ENCODE measurements around the gene OSBPL6. TPM values are rescaled to one million over a fixed set of nuclear protein-coding genes. Genes with fewer than 3 reads are reported as not detected.

Gene OSBPL6
- total and polyA plus RNA-seq, 2 donors (not counting 1 experiment from before 2014, with no cell fraction given) = 0.06 TPM; not detected in 1

DNA sequence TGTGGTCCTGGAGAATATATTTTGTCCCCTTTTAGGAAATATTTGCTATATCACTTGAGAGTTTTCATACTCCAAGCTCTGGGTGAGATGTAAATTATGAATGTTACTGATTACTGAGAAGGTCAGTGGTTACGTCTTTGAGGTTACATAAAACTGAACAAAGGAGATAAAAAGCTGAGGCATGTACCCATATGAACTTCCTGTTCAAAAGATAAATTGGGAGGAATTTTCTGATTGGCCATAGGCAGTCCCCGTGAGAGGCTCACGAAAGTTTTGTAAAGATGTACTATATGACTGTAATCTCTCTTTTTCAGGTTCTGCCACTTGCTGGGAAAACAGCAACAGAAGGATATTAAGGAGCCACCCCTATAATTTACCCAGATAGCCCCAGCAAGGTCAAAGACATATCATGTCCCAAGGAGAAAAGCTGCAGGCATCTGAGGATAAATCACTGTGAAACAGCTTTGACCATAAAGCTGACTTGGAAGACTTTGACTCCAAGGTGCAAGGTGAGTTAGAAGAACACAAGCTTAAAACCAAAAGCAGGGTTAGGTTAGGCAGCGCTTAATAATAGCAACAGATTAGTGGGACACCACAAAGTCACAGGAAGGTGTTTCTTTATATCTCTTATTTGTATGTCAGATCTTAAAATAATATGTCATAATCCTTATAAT, 90.4 kb downstream of the OSBPL6 start:
- peaks cover 17% of the 10 kb centered on the region for H3K27me3 Mint-ChIP-seq
- H3K4me3 Mint-ChIP-seq = no peak overlapping the region
- no peaks in the 10 kb centered on the region for H4K20me1 ChIP-seq (ENCODE audit: control insufficient read depth, insufficient read depth, low read length, poor library complexity, severe bottlenecking)
- H3K27ac ChIP-seq (ENCODE audit: low read length in 2 of 2) = no peak overlapping the region
- no peak overlapping the region for H3K9ac ChIP-seq (ENCODE audit: low read length)
- no peak overlapping the region for H3K4me3 ChIP-seq (ENCODE audit: control extremely low read depth in 1 of 5, extremely low read depth in 1 of 5, insufficient read depth in 1 of 5, low read depth in 2 of 5, low read length in 4 of 5)
- H3K4me1 Mint-ChIP-seq = no peaks in the 10 kb centered on the region
- ChIA-PET CTCF (interaction anchor here (1.3 to 1.5 kb wide), 2 partner anchors 9 to 161 kb away, joined by 4 read pairs; no protein-coding TSS in a partner anchor), POLR2A (no interaction called here)
- DNase-seq (no peak), ATAC-seq (ENCODE audit: low read depth) (no peak)
- TF ChIP-seq EZH2 (IDR thresholded peaks at IDR 0.05; ENCODE audit: borderline replicate concordance, insufficient read depth, low read depth, low read length, poor library complexity, severe bottlenecking) = no peak
- TF ChIP-seq, protein P1, sequence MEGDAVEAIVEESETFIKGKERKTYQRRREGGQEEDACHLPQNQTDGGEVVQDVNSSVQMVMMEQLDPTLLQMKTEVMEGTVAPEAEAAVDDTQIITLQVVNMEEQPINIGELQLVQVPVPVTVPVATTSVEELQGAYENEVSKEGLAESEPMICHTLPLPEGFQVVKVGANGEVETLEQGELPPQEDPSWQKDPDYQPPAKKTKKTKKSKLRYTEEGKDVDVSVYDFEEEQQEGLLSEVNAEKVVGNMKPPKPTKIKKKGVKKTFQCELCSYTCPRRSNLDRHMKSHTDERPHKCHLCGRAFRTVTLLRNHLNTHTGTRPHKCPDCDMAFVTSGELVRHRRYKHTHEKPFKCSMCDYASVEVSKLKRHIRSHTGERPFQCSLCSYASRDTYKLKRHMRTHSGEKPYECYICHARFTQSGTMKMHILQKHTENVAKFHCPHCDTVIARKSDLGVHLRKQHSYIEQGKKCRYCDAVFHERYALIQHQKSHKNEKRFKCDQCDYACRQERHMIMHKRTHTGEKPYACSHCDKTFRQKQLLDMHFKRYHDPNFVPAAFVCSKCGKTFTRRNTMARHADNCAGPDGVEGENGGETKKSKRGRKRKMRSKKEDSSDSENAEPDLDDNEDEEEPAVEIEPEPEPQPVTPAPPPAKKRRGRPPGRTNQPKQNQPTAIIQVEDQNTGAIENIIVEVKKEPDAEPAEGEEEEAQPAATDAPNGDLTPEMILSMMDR (IDR thresholded peaks at IDR 0.05) = no peak
- H3K4me2 ChIP-seq (replicated peaks; ENCODE audit: low read depth, low read length, poor library complexity, severe bottlenecking) = no peak overlapping the region
- H3K9me3 Mint-ChIP-seq (ENCODE audit: insufficient read depth) = no peaks in the 10 kb centered on the region
- no peaks in the 10 kb centered on the region for H3K9me3 ChIP-seq (ENCODE audit: control extremely low read depth in 1 of 3, control insufficient read depth in 2 of 3, insufficient read depth in 1 of 3, low read length in 2 of 3)
- no peak overlapping the region for H2AFZ ChIP-seq (ENCODE audit: insufficient read depth, low read depth, low read length, poor library complexity, severe bottlenecking)
- H3K4me1 ChIP-seq (ENCODE audit: control insufficient read depth in 2 of 2, insufficient read depth in 2 of 2, low read length in 2 of 2) = no peaks in the 10 kb centered on the region
- intact Hi-C loops (cut with micrococcal nuclease) = no loop called here
- no peak overlapping the region for H3K27ac Mint-ChIP-seq
- H3K79me2 ChIP-seq (ENCODE audit: control insufficient read depth, insufficient read depth, low read length) = no peaks in the 10 kb centered on the region
- 100% methylated on average over 1 of the region's 4 CpGs for WGBS (ENCODE audit: insufficient coverage)
- no peaks in the 10 kb centered on the region for H3K36me3 ChIP-seq (replicated peaks in 1 of 2; ENCODE audit: control extremely low read depth in 1 of 2, control insufficient read depth in 1 of 2, extremely low read depth in 1 of 2, insufficient read depth in 2 of 2, low read length in 1 of 2)
- H3K27me3 ChIP-seq (replicated peaks in 1 of 4; ENCODE audit: control extremely low read depth in 1 of 4, control insufficient read depth in 3 of 4, insufficient read depth in 4 of 4, low read length in 3 of 4) = no peaks in the 10 kb centered on the region

DNA sequence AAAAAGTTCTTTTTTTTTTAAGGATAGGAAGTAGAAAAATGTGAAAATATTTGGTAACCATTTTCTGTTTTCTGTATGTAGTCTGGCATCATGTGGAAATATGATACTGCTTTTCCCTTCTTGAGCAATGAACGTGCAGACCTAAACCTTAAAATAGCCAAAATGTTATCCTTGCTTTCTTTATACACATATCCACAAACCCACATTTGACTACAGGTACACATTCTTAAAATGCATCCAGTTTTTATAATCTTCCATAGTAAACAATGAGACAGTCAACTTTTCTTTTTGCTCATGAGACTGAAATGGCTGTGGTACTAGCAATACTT, 90.9 kb downstream of the OSBPL6 start:
- Histone ChIP-seq H3K4me2 (replicated peaks; ENCODE audit: low read depth, low read length, poor library complexity, severe bottlenecking) (no peak overlapping the region), H3K27me3 (replicated peaks in 1 of 4; ENCODE audit: control extremely low read depth in 1 of 4, control insufficient read depth in 3 of 4, insufficient read depth in 4 of 4, low read length in 3 of 4) (no peaks in the 10 kb centered on the region), H3K4me1 (ENCODE audit: control insufficient read depth in 2 of 2, insufficient read depth in 2 of 2, low read length in 2 of 2) (no peaks in the 10 kb centered on the region), H3K27ac (ENCODE audit: low read length in 2 of 2) (no peak overlapping the region), H3K9ac (ENCODE audit: low read length) (no peak overlapping the region), H2AFZ (ENCODE audit: insufficient read depth, low read depth, low read length, poor library complexity, severe bottlenecking) (no peak overlapping the region), H3K4me3 (ENCODE audit: control extremely low read depth in 1 of 5, extremely low read depth in 1 of 5, insufficient read depth in 1 of 5, low read depth in 2 of 5, low read length in 4 of 5) (no peak overlapping the region), H3K79me2 (ENCODE audit: control insufficient read depth, insufficient read depth, low read length) (no peaks in the 10 kb centered on the region), H3K9me3 (ENCODE audit: control extremely low read depth in 1 of 3, control insufficient read depth in 2 of 3, insufficient read depth in 1 of 3, low read length in 2 of 3) (no peaks in the 10 kb centered on the region), H4K20me1 (ENCODE audit: control insufficient read depth, insufficient read depth, low read length, poor library complexity, severe bottlenecking) (no peaks in the 10 kb centered on the region), H3K36me3 (replicated peaks in 1 of 2; ENCODE audit: control extremely low read depth in 1 of 2, control insufficient read depth in 1 of 2, extremely low read depth in 1 of 2, insufficient read depth in 2 of 2, low read length in 1 of 2) (no peaks in the 10 kb centered on the region)
- Mint-ChIP-seq H3K9me3 (ENCODE audit: insufficient read depth) (no peaks in the 10 kb centered on the region), H3K4me3 (no peak overlapping the region), H3K27ac (no peak overlapping the region), H3K27me3 (peaks cover 17% of the 10 kb centered on the region), H3K4me1 (no peaks in the 10 kb centered on the region)
- WGBS (ENCODE audit: insufficient coverage) = 100% methylated on average over 1 of the region's 1 CpG
- CTCF ChIA-PET = interaction anchor here (1.3 kb wide), 1 partner anchor 9 kb away, joined by 4 read pairs; no protein-coding TSS in a partner anchor
- POLR2A ChIA-PET = no interaction called here
- ATAC-seq (ENCODE audit: low read depth) (no peak), DNase-seq (no peak)
- intact Hi-C loops (cut with micrococcal nuclease) = no loop called here
- TF ChIP-seq EZH2 (IDR thresholded peaks at IDR 0.05; ENCODE audit: borderline replicate concordance, insufficient read depth, low read depth, low read length, poor library complexity, severe bottlenecking) = no peak
- TF ChIP-seq, protein P1 (IDR thresholded peaks at IDR 0.05) = no peak
